DND-41 (cell line): ENCODE data around the gene KCNA4.

ENCODE experiments used
- ATAC-seq: fragments of 200-7000 bp; cut with Tn5 transposase; 3 replicates; pipeline ENCODE4 v1.9.1; 2021; ENCODE audit warnings: low read depth; ENCODE audit not compliant: insufficient read depth
- DNase-seq: peaks from one replicate; pipeline ENCODE4 v3.0.0-alpha.2; 2020
- H2AFZ ChIP-seq: 2 replicates; pipeline ENCODE4 v1.6.0; 2012; ENCODE audit warnings: low read depth, low read length
- H3K27ac ChIP-seq: 2 replicates; pipeline ENCODE4 v1.5.1; 2012; ENCODE audit warnings: low read length, inconsistent platforms
- H3K27me3 ChIP-seq: fragments of 200-600 bp; sonication (generic); 2 replicates; pipeline ENCODE4 v1.6.0; 2012; ENCODE audit warnings: low read length, mild to moderate bottlenecking, inconsistent platforms; ENCODE audit not compliant: insufficient read depth, poor library complexity
- H3K36me3 ChIP-seq: 2 replicates; pipeline ENCODE4 v1.5.1; 2012; ENCODE audit warnings: low read length, inconsistent platforms; ENCODE audit not compliant: insufficient read depth
- H3K4me1 ChIP-seq: 2 replicates; pipeline ENCODE4 v1.5.1; 2012; ENCODE audit warnings: mild to moderate bottlenecking, low read length; ENCODE audit not compliant: insufficient read depth
- H3K4me2 ChIP-seq: 2 replicates; pipeline ENCODE4 v1.6.0; 2012; ENCODE audit warnings: mild to moderate bottlenecking, moderate library complexity, low read length, inconsistent platforms; ENCODE audit not compliant: insufficient read depth
- H3K4me3 ChIP-seq, 2 experiments: fragments of 200-600 bp in 1 of 2; shearing (Covaris generic) in 1 of 2; 2 replicates each; pipeline ENCODE4 v1.5.1; 2012 to 2016; ENCODE audit warnings: inconsistent platforms in 2 of 2, low read length in 2 of 2, mild to moderate bottlenecking in 2 of 2, low read depth in 1 of 2, moderate library complexity in 1 of 2
- H3K79me2 ChIP-seq: 2 replicates; pipeline ENCODE4 v1.6.0; 2012; ENCODE audit warnings: low read length, inconsistent platforms; ENCODE audit not compliant: insufficient read depth
- H3K9ac ChIP-seq: 2 replicates; pipeline ENCODE4 v1.6.0; 2012; ENCODE audit warnings: low read depth, mild to moderate bottlenecking, inconsistent platforms, low read length, moderate library complexity
- H3K9me3 ChIP-seq: 2 replicates; pipeline ENCODE4 v1.5.1; 2012; ENCODE audit warnings: low read length, moderate library complexity, mild to moderate bottlenecking, inconsistent platforms; ENCODE audit not compliant: insufficient read depth, severe bottlenecking
- H4K20me1 ChIP-seq: 2 replicates; pipeline ENCODE4 v1.6.0; 2012; ENCODE audit warnings: low read length; ENCODE audit not compliant: insufficient read depth
- EZH2 ChIP-seq: IDR thresholded peaks from 3 replicates; pipeline ENCODE4 v1.6.1; 2012; ENCODE audit warnings: borderline replicate concordance, low read depth, mild to moderate bottlenecking, moderate library complexity, low read length, inconsistent platforms; ENCODE audit not compliant: severe bottlenecking
- TF ChIP-seq, protein P1 (sequence below): IDR thresholded peaks from 2 replicates; pipeline ENCODE4 v1.5.1; 2012; ENCODE audit warnings: borderline replicate concordance, low read length, moderate library complexity, mild to moderate bottlenecking; ENCODE audit not compliant: poor library complexity, severe bottlenecking; ENCODE audit errors: extremely low read depth

The KCNA4 gene

DNA sequence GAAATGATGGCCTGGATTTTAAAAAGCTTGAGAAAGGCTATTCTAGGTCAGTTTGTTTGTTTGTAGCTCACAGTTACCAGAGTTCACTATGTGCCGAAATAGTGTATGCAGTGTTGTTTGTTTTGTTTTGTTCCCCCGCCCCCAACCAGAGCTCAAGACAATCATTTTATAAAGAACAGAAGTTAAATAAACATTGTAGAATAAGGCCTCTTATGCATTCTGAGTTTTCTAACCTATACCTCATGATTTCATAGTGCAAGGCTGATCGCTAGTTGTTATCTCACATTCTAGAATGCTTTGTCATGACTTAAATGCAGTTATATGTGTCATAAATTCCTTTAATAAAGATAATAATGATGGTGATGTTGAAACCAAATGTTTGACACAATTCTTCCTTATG, 7.8 kb downstream of the KCNA4 start:
- H3K9ac ChIP-seq = no peak overlapping the region
- H3K4me3 ChIP-seq = no peak overlapping the region
- TF ChIP-seq, protein P1, sequence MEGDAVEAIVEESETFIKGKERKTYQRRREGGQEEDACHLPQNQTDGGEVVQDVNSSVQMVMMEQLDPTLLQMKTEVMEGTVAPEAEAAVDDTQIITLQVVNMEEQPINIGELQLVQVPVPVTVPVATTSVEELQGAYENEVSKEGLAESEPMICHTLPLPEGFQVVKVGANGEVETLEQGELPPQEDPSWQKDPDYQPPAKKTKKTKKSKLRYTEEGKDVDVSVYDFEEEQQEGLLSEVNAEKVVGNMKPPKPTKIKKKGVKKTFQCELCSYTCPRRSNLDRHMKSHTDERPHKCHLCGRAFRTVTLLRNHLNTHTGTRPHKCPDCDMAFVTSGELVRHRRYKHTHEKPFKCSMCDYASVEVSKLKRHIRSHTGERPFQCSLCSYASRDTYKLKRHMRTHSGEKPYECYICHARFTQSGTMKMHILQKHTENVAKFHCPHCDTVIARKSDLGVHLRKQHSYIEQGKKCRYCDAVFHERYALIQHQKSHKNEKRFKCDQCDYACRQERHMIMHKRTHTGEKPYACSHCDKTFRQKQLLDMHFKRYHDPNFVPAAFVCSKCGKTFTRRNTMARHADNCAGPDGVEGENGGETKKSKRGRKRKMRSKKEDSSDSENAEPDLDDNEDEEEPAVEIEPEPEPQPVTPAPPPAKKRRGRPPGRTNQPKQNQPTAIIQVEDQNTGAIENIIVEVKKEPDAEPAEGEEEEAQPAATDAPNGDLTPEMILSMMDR = no peak
- TF ChIP-seq EZH2 = no peak
- no peaks in the 10 kb centered on the region for H3K27me3 ChIP-seq
- no peak overlapping the region for H3K4me2 ChIP-seq
- no peaks in the 10 kb centered on the region for H4K20me1 ChIP-seq
- DNase-seq = no peak
- no peaks in the 10 kb centered on the region for H3K36me3 ChIP-seq
- no peaks in the 10 kb centered on the region for H3K79me2 ChIP-seq
- no peak overlapping the region for H2AFZ ChIP-seq
- no peak for ATAC-seq
- H3K4me1 ChIP-seq = no peaks in the 10 kb centered on the region
- no peaks in the 10 kb centered on the region for H3K9me3 ChIP-seq
- no peak overlapping the region for H3K27ac ChIP-seq

DNA sequence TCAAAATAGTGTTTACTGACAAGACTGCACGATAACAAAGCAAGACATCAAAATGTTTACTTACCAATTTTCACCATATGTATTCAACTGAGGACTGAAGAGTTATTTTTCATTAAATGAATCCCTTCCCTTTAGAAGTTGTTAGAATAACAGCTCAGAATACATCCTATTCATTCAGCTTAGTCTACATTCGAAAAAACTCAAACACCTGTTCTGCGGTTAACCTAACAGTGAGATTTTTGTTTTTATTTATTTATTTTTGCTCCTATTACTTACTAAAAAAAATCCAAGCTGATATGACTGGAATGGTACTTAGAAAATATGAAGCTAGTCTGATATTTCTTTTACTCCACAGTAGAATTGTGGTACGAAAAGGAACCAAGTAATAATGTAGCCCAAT, 10.0 kb downstream of the KCNA4 start:
- Histone ChIP-seq H3K4me2 (no peak overlapping the region), H3K27me3 (no peaks in the 10 kb centered on the region), H3K4me1 (no peaks in the 10 kb centered on the region), H3K9me3 (no peaks in the 10 kb centered on the region), H3K4me3 (no peak overlapping the region), H4K20me1 (no peaks in the 10 kb centered on the region), H3K79me2 (no peaks in the 10 kb centered on the region), H3K27ac (no peak overlapping the region), H3K36me3 (no peaks in the 10 kb centered on the region), H2AFZ (no peak overlapping the region), H3K9ac (no peak overlapping the region)
- ATAC-seq = no peak
- no peak for TF ChIP-seq EZH2
- TF ChIP-seq, protein P1 = no peak
- no peak for DNase-seq

DNA sequence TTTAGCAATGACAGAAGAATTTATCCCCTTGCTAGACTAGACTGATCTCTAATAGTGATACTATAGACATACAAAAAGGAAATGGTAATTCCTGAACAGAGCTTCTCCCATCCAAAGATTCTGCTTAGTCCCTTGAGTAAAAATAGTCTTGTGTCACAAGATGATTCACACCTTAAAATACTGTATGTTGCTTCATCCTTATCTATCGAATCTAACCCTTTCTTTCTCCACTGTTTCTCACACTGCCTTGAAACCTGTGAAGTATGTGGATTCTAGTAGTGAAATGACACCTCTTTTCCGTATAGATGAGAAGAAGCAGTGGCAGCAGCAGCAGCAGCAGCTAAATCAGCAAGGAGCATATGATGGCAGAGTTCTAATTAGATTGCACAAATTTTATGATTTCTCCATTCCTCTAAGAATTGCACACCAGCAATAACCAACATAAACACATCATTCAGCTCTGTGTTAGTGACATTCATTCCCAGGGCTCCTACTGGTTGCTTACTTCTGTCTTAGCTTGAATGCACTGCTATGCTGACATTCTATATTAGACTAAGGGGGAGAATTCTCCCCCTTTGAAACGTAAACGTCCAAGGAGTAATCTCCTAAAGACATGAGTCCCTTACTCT, 14.6 kb downstream of the KCNA4 start:
- Histone ChIP-seq H3K4me3 (no peak overlapping the region), H3K9ac (no peak overlapping the region), H2AFZ (no peak overlapping the region), H3K27me3 (no peaks in the 10 kb centered on the region), H3K9me3 (no peaks in the 10 kb centered on the region), H3K79me2 (no peaks in the 10 kb centered on the region), H3K4me2 (no peak overlapping the region), H3K36me3 (no peaks in the 10 kb centered on the region), H4K20me1 (no peaks in the 10 kb centered on the region), H3K27ac (no peak overlapping the region), H3K4me1 (no peaks in the 10 kb centered on the region)
- DNase-seq (no peak), ATAC-seq (no peak)
- TF ChIP-seq, protein P1 = no peak
- no peak for TF ChIP-seq EZH2
